Measurements from ENCODE around the gene DHPS.

Gene DHPS

GRCh38 chr19:12676384-12676792 is 5.3 kb downstream of the DHPS start:
- TF ChIP-seq, protein P1, sequence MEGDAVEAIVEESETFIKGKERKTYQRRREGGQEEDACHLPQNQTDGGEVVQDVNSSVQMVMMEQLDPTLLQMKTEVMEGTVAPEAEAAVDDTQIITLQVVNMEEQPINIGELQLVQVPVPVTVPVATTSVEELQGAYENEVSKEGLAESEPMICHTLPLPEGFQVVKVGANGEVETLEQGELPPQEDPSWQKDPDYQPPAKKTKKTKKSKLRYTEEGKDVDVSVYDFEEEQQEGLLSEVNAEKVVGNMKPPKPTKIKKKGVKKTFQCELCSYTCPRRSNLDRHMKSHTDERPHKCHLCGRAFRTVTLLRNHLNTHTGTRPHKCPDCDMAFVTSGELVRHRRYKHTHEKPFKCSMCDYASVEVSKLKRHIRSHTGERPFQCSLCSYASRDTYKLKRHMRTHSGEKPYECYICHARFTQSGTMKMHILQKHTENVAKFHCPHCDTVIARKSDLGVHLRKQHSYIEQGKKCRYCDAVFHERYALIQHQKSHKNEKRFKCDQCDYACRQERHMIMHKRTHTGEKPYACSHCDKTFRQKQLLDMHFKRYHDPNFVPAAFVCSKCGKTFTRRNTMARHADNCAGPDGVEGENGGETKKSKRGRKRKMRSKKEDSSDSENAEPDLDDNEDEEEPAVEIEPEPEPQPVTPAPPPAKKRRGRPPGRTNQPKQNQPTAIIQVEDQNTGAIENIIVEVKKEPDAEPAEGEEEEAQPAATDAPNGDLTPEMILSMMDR (IDR thresholded peaks at IDR 0.05; ENCODE audit: control insufficient read depth, insufficient read depth, low read depth, low read length, missing control alignments): peak; percentile 92
- DNase-seq (ENCODE audit: low read depth): no peak
- H3K4me3 ChIP-seq (ENCODE audit: control insufficient read depth, low read depth, low read length): no peak overlapping the region

DNA sequence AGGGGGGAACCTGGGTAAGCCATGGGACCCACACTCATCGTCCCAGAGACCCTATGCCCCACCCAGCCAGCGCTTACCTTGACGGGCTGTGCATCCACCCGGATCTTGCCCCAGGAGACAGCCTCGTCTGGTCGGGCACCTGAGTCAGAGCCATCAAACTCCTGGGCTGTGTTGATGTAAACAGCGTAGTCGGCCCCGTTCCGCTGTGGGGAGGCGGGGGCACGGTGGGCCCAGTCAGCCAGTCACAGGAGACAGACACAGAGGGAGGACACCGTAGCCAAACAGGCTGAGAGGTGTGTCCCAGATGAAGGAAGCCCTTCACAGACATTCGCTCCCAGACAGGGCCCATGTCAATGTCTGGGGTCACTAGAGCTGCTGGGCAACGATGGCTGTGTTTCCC is 5.7 kb downstream of the DHPS start:
- DNase-seq (ENCODE audit: low read depth): no peak
- no peak overlapping the region for H3K4me3 ChIP-seq (ENCODE audit: control insufficient read depth, low read depth, low read length)
- TF ChIP-seq, protein P1 (IDR thresholded peaks at IDR 0.05; ENCODE audit: control insufficient read depth, insufficient read depth, low read depth, low read length, missing control alignments): no peak

GRCh38 chr19:12675399-12675798 is 6.3 kb downstream of the DHPS start:
- no peak for DNase-seq (ENCODE audit: low read depth)
- no peak overlapping the region for H3K4me3 ChIP-seq (ENCODE audit: control insufficient read depth, low read depth, low read length)
- TF ChIP-seq, protein P1 (IDR thresholded peaks at IDR 0.05; ENCODE audit: control insufficient read depth, insufficient read depth, low read depth, low read length, missing control alignments): no peak

GRCh38 chr19:12672744-12673143 is 8.9 kb downstream of the DHPS start:
- DNase-seq (ENCODE audit: low read depth): no peak
- no peak overlapping the region for H3K4me3 ChIP-seq (ENCODE audit: control insufficient read depth, low read depth, low read length)
- TF ChIP-seq, protein P1 (IDR thresholded peaks at IDR 0.05; ENCODE audit: control insufficient read depth, insufficient read depth, low read depth, low read length, missing control alignments): no peak

GRCh38 chr19:12670159-12670928 is 11.3 kb downstream of the DHPS start:
- DNase-seq (ENCODE audit: low read depth): no peak
- peak overlapping the region; percentile 72 for H3K4me3 ChIP-seq (ENCODE audit: control insufficient read depth, low read depth, low read length)
- TF ChIP-seq, protein P1 (IDR thresholded peaks at IDR 0.05; ENCODE audit: control insufficient read depth, insufficient read depth, low read depth, low read length, missing control alignments): no peak

GRCh38 chr19:12669270-12670158 is 12.2 kb downstream of the DHPS start:
- peak overlapping the region; percentile 72 for H3K4me3 ChIP-seq (ENCODE audit: control insufficient read depth, low read depth, low read length)
- TF ChIP-seq, protein P1 (IDR thresholded peaks at IDR 0.05; ENCODE audit: control insufficient read depth, insufficient read depth, low read depth, low read length, missing control alignments): no peak
- peak; percentile 37 for DNase-seq (ENCODE audit: low read depth)
